GM23248 (cell line): ENCODE data around the gene AGGF1. TPM values are rescaled to one million over a fixed set of nuclear protein-coding genes. Genes with fewer than 3 reads are reported as not detected.
A peak's percentile ranks its signal among the peaks of the same experiment; 100 is the strongest.

Experiments
- DNase-seq: peaks from one replicate; pipeline ENCODE4 v3.0.0-alpha.2; 2015
- H2AFZ ChIP-seq: fragments of 200-600 bp; sonication (generic); 2 replicates; pipeline ENCODE4 v1.6.1; 2016; ENCODE audit warnings: antibody characterized with exemption
- H3F3A ChIP-seq: fragments of 200-600 bp; sonication (generic); 2 replicates; pipeline ENCODE4 v1.6.1; 2016; ENCODE audit warnings: mild to moderate bottlenecking, antibody characterized with exemption, mixed run types; ENCODE audit not compliant: insufficient read depth
- H3K27ac ChIP-seq: fragments of 200-600 bp; sonication (generic); 2 replicates; pipeline ENCODE4 v1.5.1; 2016; ENCODE audit warnings: mild to moderate bottlenecking
- H3K27me3 ChIP-seq: fragments of 200-600 bp; sonication (generic); replicated peaks from 2 replicates; pipeline ENCODE4 v1.6.1; 2016; ENCODE audit warnings: mild to moderate bottlenecking; ENCODE audit not compliant: insufficient read depth
- H3K36me3 ChIP-seq: fragments of 200-600 bp; sonication (generic); 2 replicates; pipeline ENCODE4 v1.6.1; 2016; ENCODE audit warnings: low read depth, mild to moderate bottlenecking
- H3K4me1 ChIP-seq: fragments of 200-600 bp; sonication (generic); 2 replicates; pipeline ENCODE4 v1.6.1; 2016; ENCODE audit warnings: mild to moderate bottlenecking; ENCODE audit not compliant: insufficient read depth
- H3K4me2 ChIP-seq: fragments of 200-600 bp; sonication (generic); one replicate; pipeline ENCODE4 v1.6.1; 2016; ENCODE audit warnings: mild to moderate bottlenecking; ENCODE audit not compliant: unreplicated experiment
- H3K4me3 ChIP-seq: fragments of 200-600 bp; sonication (generic); 2 replicates; pipeline ENCODE4 v1.5.1; 2016; ENCODE audit warnings: mild to moderate bottlenecking
- H3K79me2 ChIP-seq: fragments of 200-600 bp; sonication (generic); 2 replicates; pipeline ENCODE4 v1.6.1; 2016; ENCODE audit warnings: mild to moderate bottlenecking; ENCODE audit not compliant: insufficient read depth
- H3K9ac ChIP-seq: fragments of 200-600 bp; sonication (generic); 2 replicates; pipeline ENCODE4 v1.6.1; 2016; ENCODE audit warnings: mild to moderate bottlenecking
- H3K9me2 ChIP-seq: fragments of 200-600 bp; sonication (generic); 2 replicates; pipeline ENCODE4 v1.6.1; 2016; ENCODE audit warnings: mixed run types, mild to moderate bottlenecking, moderate library complexity; ENCODE audit not compliant: insufficient read depth
- H3K9me3 ChIP-seq: fragments of 200-600 bp; sonication (generic); one replicate; pipeline ENCODE4 v1.6.1; 2017; ENCODE audit warnings: low read depth
- H4K20me1 ChIP-seq: fragments of 200-600 bp; sonication (generic); 2 replicates; pipeline ENCODE4 v1.6.0; 2016; ENCODE audit not compliant: insufficient read depth
- EZH2 ChIP-seq: fragments of 200-600 bp; sonication (generic); IDR thresholded peaks from 2 replicates; pipeline ENCODE4 v1.6.1; 2018; ENCODE audit warnings: antibody characterized with exemption, mild to moderate bottlenecking; ENCODE audit not compliant: insufficient read depth, poor library complexity, severe bottlenecking
- EZH2phosphoT487 ChIP-seq: fragments of 200-600 bp; sonication (generic); IDR thresholded peaks from 2 replicates; pipeline ENCODE4 v1.6.1; 2018; ENCODE audit warnings: antibody characterized with exemption, moderate library complexity, mild to moderate bottlenecking, low read depth; ENCODE audit not compliant: insufficient read depth
- WGBS, 2 experiments: methylation state at CpG; one replicate each; pipeline ENCODE4 v1.1.6; 2015 to 2017; ENCODE audit warnings: low lambda C conversion rate in 2 of 2, low coverage in 1 of 2; ENCODE audit errors: missing lambda C conversion rate in 2 of 2; 5-methylcytosine and 5-hydroxymethylcytosine counted together
- in situ Hi-C: fragments of 300-500 bp; cut with MboI; formaldehyde crosslinking; loops from 2 replicates; pipeline ENCODE4 v1.15.0; 2020
- polyA plus RNA-seq: library from polyadenylated mRNA; unstranded; fragments of >200 nt; fragmentation: Nextera tagmentation; extraction: Ambion mirVana; gene quantifications from 2 replicates; pipeline ENCODE4 v1.2.1, GENCODE V29; 2016
- total RNA-seq: library from RNA; depleted of rRNA; stranded (reverse); fragments of >200 nt; shearing (Covaris generic); gene quantifications from 2 replicates; pipeline ENCODE4 v1.2.3, GENCODE V29; 2014

Gene AGGF1
- total and polyA plus RNA-seq, 2 experiments from 2014 or later: 25.1 to 29.4 TPM

GRCh38 chr5:77086368-77086688, 56.1 kb downstream of the AGGF1 start:
- Histone ChIP-seq H3K4me3 (peak overlapping the region; percentile 83), H3K9ac (peak overlapping the region; percentile 84), H3K79me2 (no peaks in the 10 kb centered on the region), H3K4me2 (peak overlapping the region; percentile 78), H2AFZ (peak overlapping the region; percentile 95), H3K9me3 (no peaks in the 10 kb centered on the region), H3K4me1 (peaks cover 4% of the 10 kb centered on the region; the same call in 1 of the 2 replicates), H3K27ac (peak overlapping the region; percentile 62), H3K36me3 (no peaks in the 10 kb centered on the region), H4K20me1 (no peaks in the 10 kb centered on the region), H3F3A (peaks cover 13% of the 10 kb centered on the region; the same call in 1 of the 2 replicates), H3K27me3 (no peaks in the 10 kb centered on the region), H3K9me2 (no peaks in the 10 kb centered on the region)
- WGBS, 2 experiments: 20 to 27% methylated on average over 6 of the region's 6 CpGs
- DNase-seq: no peak
- in situ Hi-C loops: no loop called here
- no peak for TF ChIP-seq EZH2phosphoT487
- TF ChIP-seq EZH2: no peak

GRCh38 chr5:77086689-77087483, 56.7 kb downstream of the AGGF1 start, which contains the start of gene ZBED3:
Gene ZBED3, minus strand, starts transcription at chr5:77087285. Its CDS starts 9,407 bp downstream, at chr5:77077878.
- Histone ChIP-seq H3K9me3 (no peaks in the 10 kb centered on the region), H4K20me1 (no peaks in the 10 kb centered on the region), H3K4me1 (peaks cover 4% of the 10 kb centered on the region; the same call in 1 of the 2 replicates), H3K9me2 (no peaks in the 10 kb centered on the region), H3K9ac (peak within 1 kb of the TSS; percentile 84), H3K27me3 (no peaks in the 10 kb centered on the region), H3K27ac (peak within 1 kb of the TSS; percentile 62), H3K36me3 (no peaks in the 10 kb centered on the region), H3K4me2 (peak within 1 kb of the TSS; percentile 78), H3K79me2 (no peaks in the 10 kb centered on the region), H3K4me3 (peak within 1 kb of the TSS; percentile 83), H3F3A (peaks cover 13% of the 10 kb centered on the region; the same call in 1 of the 2 replicates), H2AFZ (peak within 1 kb of the TSS; percentile 95)
- peak; percentile 82 for DNase-seq
- in situ Hi-C loops: no loop called here
- 1% methylated on average over 56 of the region's 63 CpGs for WGBS, 2 experiments
- TF ChIP-seq EZH2: no peak
- no peak for TF ChIP-seq EZH2phosphoT487

- H3K27ac ChIP-seq: no peak overlapping the region; the same call in 1 of the 2 replicates
- TF ChIP-seq EZH2phosphoT487: no peak
- no peak for TF ChIP-seq EZH2
- H3K4me2 ChIP-seq: peak overlapping the region; percentile 78
- no peaks in the 10 kb centered on the region for H3K79me2 ChIP-seq
- DNase-seq: no peak
- H3K36me3 ChIP-seq: no peaks in the 10 kb centered on the region
- H3K27me3 ChIP-seq: no peaks in the 10 kb centered on the region
- peak overlapping the region; percentile 83 for H3K4me3 ChIP-seq
- in situ Hi-C loops: no loop called here
- peaks cover 4% of the 10 kb centered on the region; the same call in 1 of the 2 replicates for H3K4me1 ChIP-seq
- H3K9me2 ChIP-seq: no peaks in the 10 kb centered on the region
- no peaks in the 10 kb centered on the region for H4K20me1 ChIP-seq
- H2AFZ ChIP-seq: peak overlapping the region; percentile 95
- H3K9ac ChIP-seq: peak overlapping the region; percentile 84
- H3K9me3 ChIP-seq: no peaks in the 10 kb centered on the region
- WGBS, 2 experiments: 38 to 41% methylated on average over 16 of the region's 16 CpGs
- peaks cover 13% of the 10 kb centered on the region; the same call in 1 of the 2 replicates for H3F3A ChIP-seq
Observed at GRCh38 chr5:77087484-77088261, 57.5 kb downstream of the AGGF1 start.

GRCh38 chr5:77095189-77095588, 65.0 kb downstream of the AGGF1 start:
- WGBS, 2 experiments: 57 to 61% methylated on average over 4 of the region's 4 CpGs
- Histone ChIP-seq H3K9me3 (no peaks in the 10 kb centered on the region), H3K4me2 (no peak overlapping the region), H3F3A (no peaks in the 10 kb centered on the region), H3K9ac (no peak overlapping the region), H2AFZ (no peak overlapping the region), H3K27ac (no peak overlapping the region), H3K79me2 (no peaks in the 10 kb centered on the region), H3K36me3 (no peaks in the 10 kb centered on the region), H4K20me1 (no peaks in the 10 kb centered on the region), H3K9me2 (no peaks in the 10 kb centered on the region), H3K4me3 (no peak overlapping the region), H3K27me3 (no peaks in the 10 kb centered on the region), H3K4me1 (no peaks in the 10 kb centered on the region)
- no peak for TF ChIP-seq EZH2
- TF ChIP-seq EZH2phosphoT487: no peak
- DNase-seq: no peak
- in situ Hi-C loops: no loop called here
